DND-41 (cell line): ENCODE results near the gene EIF4E1B.

Experiments
- CTCF ChIP-seq: IDR thresholded peaks from 2 replicates; pipeline ENCODE4 v1.5.1; 2012; ENCODE audit warnings: borderline replicate concordance, low read length, moderate library complexity, mild to moderate bottlenecking; ENCODE audit not compliant: poor library complexity, severe bottlenecking; ENCODE audit errors: extremely low read depth
- EZH2 ChIP-seq: IDR thresholded peaks from 3 replicates; pipeline ENCODE4 v1.6.1; 2012; ENCODE audit warnings: borderline replicate concordance, low read depth, mild to moderate bottlenecking, moderate library complexity, low read length, inconsistent platforms; ENCODE audit not compliant: severe bottlenecking

GRCh38 chr5:176659860-176660461 lies 29.5 kb downstream of the EIF4E1B start:
- TF ChIP-seq EZH2 (no peak), CTCF (no peak)
